Neural cell (in vitro differentiated cells): ENCODE results near the gene USP31. TPM values are rescaled to one million over a fixed set of nuclear protein-coding genes. Genes with fewer than 3 reads are reported as not detected.

Experiments used
- H2AFZ ChIP-seq: fragments of 200-600, 300-800 bp; sonication (generic), shearing (Covaris generic); 2 replicates; pipeline ENCODE4 v1.6.0; 2014; ENCODE audit warnings: low read depth, mild to moderate bottlenecking, antibody characterized with exemption, low read length, moderate library complexity
- H3F3A ChIP-seq: fragments of 200-600 bp; shearing (Covaris generic); 2 replicates; pipeline ENCODE4 v1.6.1; 2016; ENCODE audit warnings: mild to moderate bottlenecking, moderate library complexity, mixed read lengths, antibody characterized with exemption, low read length; ENCODE audit not compliant: insufficient read depth, poor library complexity, severe bottlenecking
- H3K27ac ChIP-seq: fragments of 200-600, 300-800 bp; sonication (generic), shearing (Covaris generic); 2 replicates; pipeline ENCODE4 v1.5.1; 2014; ENCODE audit warnings: mild to moderate bottlenecking, low read length, moderate library complexity
- H3K27me3 ChIP-seq: fragments of 300-800, 200-600 bp; sonication (generic), shearing (Covaris generic); 2 replicates; pipeline ENCODE4 v1.6.0; 2014; ENCODE audit warnings: mild to moderate bottlenecking, low read depth, low read length, moderate library complexity; ENCODE audit not compliant: insufficient read depth
- H3K36me3 ChIP-seq: fragments of 300-800, 200-600 bp; sonication (generic), shearing (Covaris generic); 2 replicates; pipeline ENCODE4 v1.5.1; 2014; ENCODE audit warnings: mild to moderate bottlenecking, antibody characterized with exemption, low read length, moderate library complexity; ENCODE audit not compliant: insufficient read depth
- H3K4me2 ChIP-seq: fragments of 300-800, 200-600 bp; sonication (generic), shearing (Covaris generic); 2 replicates; pipeline ENCODE4 v1.6.0; 2014; ENCODE audit warnings: mild to moderate bottlenecking, low read length
- H3K4me3 ChIP-seq: fragments of 300-800, 200-600 bp; sonication (generic), shearing (Covaris generic); 2 replicates; pipeline ENCODE4 v1.5.1; 2014; ENCODE audit warnings: mild to moderate bottlenecking, low read length, moderate library complexity
- H3K79me2 ChIP-seq: fragments of 200-600 bp; shearing (Covaris generic); replicated peaks from 2 replicates; pipeline ENCODE4 v1.6.0; 2014; ENCODE audit warnings: mild to moderate bottlenecking, low read length, moderate library complexity; ENCODE audit not compliant: insufficient read depth
- H3K9ac ChIP-seq: fragments of 300-800, 200-600 bp; sonication (generic), shearing (Covaris generic); 2 replicates; pipeline ENCODE4 v1.6.1; 2016; ENCODE audit warnings: mild to moderate bottlenecking, low read length, mixed read lengths
- H3K9me2 ChIP-seq: fragments of 200-600 bp; shearing (Covaris generic); 2 replicates; pipeline ENCODE4 v1.6.1; 2016; ENCODE audit warnings: mild to moderate bottlenecking, low read length, mixed read lengths; ENCODE audit not compliant: insufficient read depth
- H3K9me3 ChIP-seq: fragments of 200-600, 300-800 bp; sonication (generic), shearing (Covaris generic); 2 replicates; pipeline ENCODE4 v1.6.1; 2016; ENCODE audit warnings: mild to moderate bottlenecking, mixed run types, low read length, moderate library complexity, mixed read lengths
- H4K20me1 ChIP-seq: fragments of 200-600 bp; shearing (Covaris generic); 2 replicates; pipeline ENCODE4 v1.6.1; 2016; ENCODE audit warnings: mild to moderate bottlenecking, mixed run types; ENCODE audit not compliant: insufficient read depth
- EP300 ChIP-seq: fragments of 450-650 bp; conservative IDR thresholded peaks from 2 replicates; pipeline ENCODE4 v1.6.1; 2014; ENCODE audit warnings: antibody characterized with exemption, mild to moderate bottlenecking, moderate library complexity; ENCODE audit not compliant: poor library complexity, severe bottlenecking
- EZH2 ChIP-seq: fragments of 200-600, 300-800 bp; shearing (Covaris generic), sonication (generic); IDR thresholded peaks from 2 replicates; pipeline ENCODE4 v1.6.1; 2014; ENCODE audit warnings: antibody characterized with exemption, low read length, borderline replicate concordance, mild to moderate bottlenecking; ENCODE audit not compliant: insufficient read depth, poor library complexity, severe bottlenecking
- MXI1 ChIP-seq: fragments of 450-650 bp; conservative IDR thresholded peaks from 2 replicates; pipeline ENCODE4 v1.6.1; 2014; ENCODE audit warnings: antibody characterized with exemption, mild to moderate bottlenecking; ENCODE audit not compliant: poor library complexity, severe bottlenecking
- POLR2AphosphoS5 ChIP-seq: IDR thresholded peaks from 2 replicates; pipeline ENCODE4 v1.6.1; 2012
- RAD21 ChIP-seq: fragments of 450-650 bp; conservative IDR thresholded peaks from 2 replicates; pipeline ENCODE4 v1.6.1; 2014; ENCODE audit warnings: antibody characterized with exemption, mild to moderate bottlenecking, moderate library complexity
- REST ChIP-seq: IDR thresholded peaks from 2 replicates; pipeline ENCODE4 v1.6.1; 2012; ENCODE audit warnings: borderline replicate concordance
- SMC3 ChIP-seq: fragments of 450-650 bp; conservative IDR thresholded peaks from 2 replicates; pipeline ENCODE4 v1.6.1; 2014; ENCODE audit warnings: antibody characterized with exemption, mild to moderate bottlenecking, moderate library complexity; ENCODE audit not compliant: poor library complexity
- TAF1 ChIP-seq: IDR thresholded peaks from 2 replicates; pipeline ENCODE4 v1.6.1; 2012; ENCODE audit warnings: low read depth
- polyA plus RNA-seq: library from polyadenylated mRNA; depleted of rRNA; stranded (reverse); fragments of >200 nt; gene quantifications from 2 replicates; pipeline ENCODE4 v1.2.3, GENCODE V29; 2014
- TF ChIP-seq, protein P1 (sequence below): fragments of 450-650 bp; IDR thresholded peaks from 2 replicates; pipeline ENCODE4 v1.5.1; 2014; ENCODE audit warnings: antibody characterized with exemption, mild to moderate bottlenecking, moderate library complexity; ENCODE audit not compliant: poor library complexity, severe bottlenecking

The USP31 gene
- polyA plus RNA-seq, 1 donor from 2014 or later: 5.8 TPM

DNA sequence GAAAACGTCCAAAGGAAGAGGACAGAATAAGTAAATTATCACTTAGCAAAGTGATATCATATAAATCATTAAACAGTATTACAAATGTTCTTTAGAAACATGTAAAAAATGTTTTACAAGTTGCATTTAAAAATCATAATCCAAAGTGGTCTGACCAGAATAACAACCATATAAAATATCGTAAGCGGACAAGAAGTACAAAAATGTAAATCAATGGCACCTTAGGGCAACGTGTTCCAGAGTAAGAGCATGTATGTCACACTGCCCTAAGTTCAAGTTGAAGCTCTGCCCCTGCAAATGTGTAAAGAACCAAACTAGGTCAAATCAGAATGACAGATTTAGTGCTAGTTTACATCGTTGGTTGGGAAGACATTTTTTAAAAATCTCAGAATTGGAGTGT, 11.4 kb downstream of the USP31 start:
- peaks cover 6% of the 10 kb centered on the region for H4K20me1 ChIP-seq
- H3K9ac ChIP-seq: no peak overlapping the region
- no peaks in the 10 kb centered on the region for H3K9me2 ChIP-seq
- H3K27me3 ChIP-seq: no peaks in the 10 kb centered on the region
- no peak overlapping the region for H3K4me2 ChIP-seq
- H3F3A ChIP-seq: no peaks in the 10 kb centered on the region
- peaks cover 20% of the 10 kb centered on the region for H3K79me2 ChIP-seq
- H3K36me3 ChIP-seq: no peaks in the 10 kb centered on the region
- no peak overlapping the region for H2AFZ ChIP-seq
- no peaks in the 10 kb centered on the region for H3K9me3 ChIP-seq
- no peak overlapping the region for H3K27ac ChIP-seq
- no peak for TF ChIP-seq MXI1
- no peak for TF ChIP-seq RAD21
- TF ChIP-seq, protein P1, sequence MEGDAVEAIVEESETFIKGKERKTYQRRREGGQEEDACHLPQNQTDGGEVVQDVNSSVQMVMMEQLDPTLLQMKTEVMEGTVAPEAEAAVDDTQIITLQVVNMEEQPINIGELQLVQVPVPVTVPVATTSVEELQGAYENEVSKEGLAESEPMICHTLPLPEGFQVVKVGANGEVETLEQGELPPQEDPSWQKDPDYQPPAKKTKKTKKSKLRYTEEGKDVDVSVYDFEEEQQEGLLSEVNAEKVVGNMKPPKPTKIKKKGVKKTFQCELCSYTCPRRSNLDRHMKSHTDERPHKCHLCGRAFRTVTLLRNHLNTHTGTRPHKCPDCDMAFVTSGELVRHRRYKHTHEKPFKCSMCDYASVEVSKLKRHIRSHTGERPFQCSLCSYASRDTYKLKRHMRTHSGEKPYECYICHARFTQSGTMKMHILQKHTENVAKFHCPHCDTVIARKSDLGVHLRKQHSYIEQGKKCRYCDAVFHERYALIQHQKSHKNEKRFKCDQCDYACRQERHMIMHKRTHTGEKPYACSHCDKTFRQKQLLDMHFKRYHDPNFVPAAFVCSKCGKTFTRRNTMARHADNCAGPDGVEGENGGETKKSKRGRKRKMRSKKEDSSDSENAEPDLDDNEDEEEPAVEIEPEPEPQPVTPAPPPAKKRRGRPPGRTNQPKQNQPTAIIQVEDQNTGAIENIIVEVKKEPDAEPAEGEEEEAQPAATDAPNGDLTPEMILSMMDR: no peak
- TF ChIP-seq EP300: no peak
- no peak for TF ChIP-seq TAF1
- no peak for TF ChIP-seq SMC3
- no peak for TF ChIP-seq REST
- TF ChIP-seq POLR2AphosphoS5: no peak
- TF ChIP-seq EZH2: no peak
- H3K4me3 ChIP-seq: no peak overlapping the region

DNA sequence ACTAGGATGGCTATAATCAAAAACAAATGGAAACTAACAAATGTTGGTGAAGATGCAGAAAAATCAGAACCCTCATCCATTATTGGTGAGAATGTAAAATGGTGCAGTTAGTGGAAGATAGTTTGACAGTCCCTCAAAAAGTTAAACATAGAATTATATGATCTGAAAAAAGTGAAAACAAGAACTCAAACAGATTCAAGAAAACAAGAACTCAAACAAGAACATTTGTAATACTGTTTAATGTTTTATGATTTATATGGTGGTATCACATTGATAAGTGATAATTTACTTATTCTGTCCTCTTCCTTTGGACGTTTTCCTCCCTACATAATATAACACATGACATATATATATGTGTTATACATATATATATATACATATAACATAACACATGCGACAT, 12.0 kb downstream of the USP31 start:
- no peak overlapping the region for H2AFZ ChIP-seq
- H3F3A ChIP-seq: no peaks in the 10 kb centered on the region
- H3K36me3 ChIP-seq: no peaks in the 10 kb centered on the region
- TF ChIP-seq, protein P1: no peak
- no peak for TF ChIP-seq EZH2
- TF ChIP-seq TAF1: no peak
- no peak for TF ChIP-seq REST
- no peak for TF ChIP-seq EP300
- TF ChIP-seq SMC3: no peak
- no peak for TF ChIP-seq MXI1
- TF ChIP-seq POLR2AphosphoS5: no peak
- no peak for TF ChIP-seq RAD21
- peaks cover 3% of the 10 kb centered on the region for H4K20me1 ChIP-seq
- no peak overlapping the region for H3K4me2 ChIP-seq
- no peaks in the 10 kb centered on the region for H3K27me3 ChIP-seq
- H3K9me2 ChIP-seq: no peaks in the 10 kb centered on the region
- H3K9ac ChIP-seq: no peak overlapping the region
- no peak overlapping the region for H3K27ac ChIP-seq
- no peaks in the 10 kb centered on the region for H3K9me3 ChIP-seq
- H3K79me2 ChIP-seq: peaks cover 16% of the 10 kb centered on the region
- H3K4me3 ChIP-seq: no peak overlapping the region
